Dermis blood vessel endothelial cell (primary cell): ENCODE results near the gene TOP2B. TPM values are rescaled to one million over a fixed set of nuclear protein-coding genes. Genes with fewer than 3 reads are reported as not detected.

Experiments used
- DNase-seq: peaks from one replicate; pipeline ENCODE4 v3.0.0; 2010
- total RNA-seq: library from RNA; depleted of rRNA; stranded (reverse); fragments of >200 nt; gene quantifications from 2 replicates; pipeline ENCODE4 v1.2.3, GENCODE V29; 2014

TOP2B gene
- total RNA-seq, 1 donor from 2014 or later: 95.5 TPM

DNA sequence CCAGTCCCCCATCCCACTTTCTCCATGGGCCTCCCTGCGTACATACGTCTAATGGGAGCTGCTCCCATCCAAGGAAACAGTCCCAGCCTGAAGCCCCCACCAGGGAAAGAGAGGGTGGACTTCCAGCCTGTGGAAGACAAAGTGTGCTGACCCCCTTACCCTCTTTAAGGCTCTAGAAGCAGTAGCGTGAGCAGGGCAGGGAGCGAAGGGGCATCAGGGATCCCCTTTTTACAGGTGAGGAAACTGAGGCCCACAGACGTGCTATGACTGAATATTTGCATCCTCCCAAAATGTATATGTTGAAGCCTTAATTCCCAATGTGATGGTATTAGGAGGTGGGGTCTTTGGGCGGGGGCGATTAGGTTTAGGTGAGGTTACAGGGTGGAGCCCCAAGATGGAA lies 83.4 kb downstream of the TOP2B start:
- no peak for DNase-seq

GRCh38 chr3:25580534-25580933 lies 84.2 kb downstream of the TOP2B start:
- no peak for DNase-seq

DNA sequence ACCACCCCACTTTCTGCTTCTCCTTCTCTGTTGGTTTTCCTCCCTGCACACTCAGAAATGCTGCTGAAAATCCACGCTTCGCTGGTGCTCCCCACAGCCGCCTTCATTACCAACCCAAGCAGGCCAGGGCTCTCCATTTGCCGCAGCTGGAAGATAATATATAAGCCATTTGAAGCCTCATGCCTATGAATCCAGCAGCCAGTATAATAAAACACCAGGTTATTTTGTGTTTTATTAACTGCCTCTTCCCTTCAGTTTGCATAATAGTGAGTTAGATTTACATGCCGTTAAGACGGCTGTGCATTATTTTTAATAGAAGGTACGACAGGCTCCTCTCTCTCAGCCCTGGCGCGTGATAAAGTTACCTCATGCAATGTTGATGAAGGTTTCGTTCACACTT lies 86.6 kb downstream of the TOP2B start:
- no peak for DNase-seq

GRCh38 chr3:25576831-25577454 lies 87.8 kb downstream of the TOP2B start:
- DNase-seq: no peak

DNA sequence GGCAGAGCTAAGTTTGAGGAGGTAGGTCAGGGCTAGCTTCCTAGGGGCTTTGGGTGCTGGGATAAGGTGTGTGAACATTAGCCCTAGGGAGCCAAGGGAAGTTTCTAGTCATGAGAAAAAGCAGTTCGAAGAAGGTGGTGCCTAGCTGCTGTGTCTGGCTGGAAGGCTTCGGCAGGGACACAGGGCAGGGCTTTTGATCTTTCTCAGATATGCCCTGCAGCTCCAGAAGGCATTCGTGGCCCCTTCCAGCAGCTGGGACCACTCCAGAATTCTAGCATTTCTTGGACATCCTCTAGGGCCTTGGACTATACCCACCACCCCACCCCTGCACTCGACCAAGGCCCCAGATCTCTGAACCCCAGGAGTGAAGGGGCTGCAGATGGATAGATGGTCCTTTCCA lies 88.6 kb downstream of the TOP2B start:
- no peak for DNase-seq

- no peak for DNase-seq
Observed at GRCh38 chr3:25575001-25575400, 89.7 kb downstream of the TOP2B start.

DNA sequence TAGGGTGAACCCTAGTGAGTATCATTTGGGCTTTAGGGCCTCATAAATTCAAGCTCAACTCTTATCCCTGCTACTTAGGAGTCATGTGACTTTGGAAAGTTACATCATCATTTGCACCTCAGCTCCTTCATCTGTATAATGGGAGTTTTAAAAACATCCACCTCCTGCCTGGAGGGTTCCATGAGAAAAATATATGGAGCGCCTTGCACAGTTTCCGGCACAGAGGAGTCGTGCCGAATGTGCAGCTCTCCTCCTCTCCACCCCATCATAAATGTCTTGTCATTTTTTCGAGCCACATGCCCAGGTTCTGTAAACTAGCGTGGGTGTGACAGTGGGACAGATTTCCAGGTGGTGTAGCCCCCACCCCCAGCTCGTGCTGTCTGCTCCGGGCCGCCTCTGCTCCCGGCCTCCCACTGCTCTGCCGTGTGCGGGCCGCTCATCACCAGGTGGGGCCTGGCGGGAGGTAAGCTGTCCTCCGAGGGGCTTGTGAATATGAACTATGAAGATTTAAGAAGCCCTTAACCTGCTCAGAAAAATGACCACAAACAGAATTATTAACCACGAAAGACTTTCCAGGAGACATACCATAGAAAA lies 90.4 kb downstream of the TOP2B start:
- no peak for DNase-seq

DNA sequence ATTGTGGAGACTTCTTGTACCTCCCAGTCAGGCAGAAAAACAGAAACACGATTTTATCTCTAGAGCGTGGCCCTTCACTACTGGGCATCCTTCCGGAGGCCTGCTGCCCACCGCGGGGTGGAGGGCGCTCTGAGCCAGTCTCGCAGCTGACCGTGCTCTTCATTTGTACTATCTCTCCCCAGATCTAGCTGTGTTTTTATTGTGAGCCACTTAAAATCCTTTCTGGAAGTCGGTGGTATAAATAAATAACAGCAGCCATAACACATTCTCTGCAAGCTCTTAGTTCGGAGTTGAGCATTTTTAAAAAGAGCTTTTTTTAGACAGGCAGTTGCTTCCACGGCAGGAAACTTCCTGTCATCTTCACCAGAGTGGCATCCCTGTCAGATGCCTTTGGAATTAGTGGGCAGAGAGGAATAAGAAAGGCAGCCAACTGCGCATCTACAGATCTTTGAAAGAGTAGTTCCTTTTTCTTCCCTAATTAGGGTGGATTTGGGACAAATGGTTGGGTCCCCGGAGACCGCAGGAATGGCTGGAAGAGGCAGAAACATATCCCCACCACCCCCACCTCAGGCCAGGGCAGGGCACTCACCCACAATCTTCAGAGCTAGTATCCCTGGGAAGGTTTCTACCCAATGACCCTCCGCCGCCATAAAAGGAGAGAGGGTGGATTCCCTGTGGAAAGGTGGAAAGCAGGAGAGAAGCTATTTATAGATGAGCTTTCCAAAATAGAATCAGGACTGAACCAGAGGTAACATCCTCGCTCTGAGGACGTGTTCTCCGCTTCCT lies 91.1 kb downstream of the TOP2B start:
- DNase-seq: no peak

DNA sequence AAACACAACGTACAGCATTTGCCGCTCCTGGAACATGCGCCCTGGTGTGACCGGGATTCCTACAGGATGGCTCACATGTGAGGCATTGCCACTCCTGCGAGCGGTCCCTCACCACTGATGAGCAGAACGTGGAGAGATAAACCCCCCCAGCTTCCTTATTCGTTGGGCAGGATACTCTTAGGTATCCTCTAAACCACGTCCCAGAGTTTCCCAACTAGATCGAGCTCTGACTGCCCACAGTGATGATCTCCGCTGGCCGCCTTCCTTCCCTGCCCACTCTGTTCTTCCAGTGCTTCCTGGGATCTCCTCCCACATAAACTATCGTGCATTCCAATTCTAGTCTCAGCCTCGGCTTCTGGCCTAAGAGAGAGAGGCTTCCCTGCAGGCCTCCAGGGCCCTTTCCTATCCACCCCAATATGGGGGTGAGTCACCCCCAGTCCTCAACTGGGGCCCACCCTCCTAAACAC lies 91.8 kb downstream of the TOP2B start:
- DNase-seq: no peak

- no peak for DNase-seq
Observed at GRCh38 chr3:25572336-25572735, 92.4 kb downstream of the TOP2B start.

- no peak for DNase-seq
Observed at GRCh38 chr3:25571285-25571684, 93.4 kb downstream of the TOP2B start.

DNA sequence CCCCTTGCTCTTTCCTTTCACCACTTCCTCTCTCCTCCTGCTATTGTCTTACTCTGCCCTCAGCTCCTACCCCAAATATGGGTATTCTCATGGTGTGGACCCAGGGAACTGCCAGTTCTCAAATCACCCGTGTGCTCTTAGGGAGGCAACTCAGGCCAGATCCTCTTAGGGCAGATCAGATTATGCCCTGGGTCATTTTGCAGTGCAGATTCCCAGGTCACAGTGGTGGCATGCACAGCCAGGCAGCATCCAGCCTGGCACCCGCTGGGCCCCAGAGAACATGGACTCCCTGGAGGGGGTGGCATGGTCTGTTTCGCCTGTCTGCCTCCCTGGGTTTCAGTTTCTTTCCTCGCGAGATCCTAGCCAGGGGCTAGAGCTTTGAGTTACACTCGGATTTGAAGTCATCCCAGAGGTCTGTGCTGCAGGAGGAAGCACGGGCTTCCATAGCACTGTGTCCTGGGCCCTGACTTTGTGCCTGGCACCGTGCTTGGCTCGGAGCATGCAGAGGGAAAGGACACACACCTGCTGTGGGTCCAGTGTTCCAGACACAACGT lies 96.1 kb downstream of the TOP2B start:
- DNase-seq: no peak

DNA sequence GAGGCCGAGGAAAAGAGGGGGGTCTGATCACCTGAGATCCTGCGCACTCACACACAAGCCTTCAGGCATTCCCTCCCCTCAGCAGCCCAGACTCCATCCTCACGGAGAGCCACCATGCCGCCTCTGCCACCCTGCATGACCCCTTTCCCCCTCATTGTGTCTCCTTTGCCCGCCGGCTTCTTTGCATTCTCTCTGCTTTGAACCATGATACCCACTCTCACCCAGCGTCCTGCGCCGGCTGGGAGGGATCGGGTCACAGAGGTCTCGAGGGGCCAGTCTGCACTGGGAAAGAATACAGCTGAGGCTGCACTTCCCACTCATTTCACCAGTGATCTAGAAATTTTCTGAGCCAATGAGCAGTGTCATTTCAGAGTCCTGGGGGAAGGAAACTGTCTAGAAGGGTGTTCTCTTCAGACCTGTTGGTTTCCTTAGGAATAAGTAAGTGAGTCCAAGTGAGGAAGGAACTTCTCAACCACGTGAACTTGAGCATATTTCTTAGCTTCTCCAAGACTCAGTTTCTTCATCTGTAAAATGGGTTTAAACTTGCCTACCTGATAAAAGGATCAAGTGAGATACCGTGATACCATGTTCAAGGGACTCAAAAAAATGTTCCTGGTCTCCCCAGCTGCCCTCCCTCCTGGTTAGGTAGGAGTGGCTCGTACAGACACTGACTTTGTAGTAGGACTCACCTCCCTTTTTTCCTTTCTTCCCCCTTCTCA lies 96.7 kb downstream of the TOP2B start:
- DNase-seq: no peak

GRCh38 chr3:25567388-25567787 lies 97.3 kb downstream of the TOP2B start:
- DNase-seq: no peak

DNA sequence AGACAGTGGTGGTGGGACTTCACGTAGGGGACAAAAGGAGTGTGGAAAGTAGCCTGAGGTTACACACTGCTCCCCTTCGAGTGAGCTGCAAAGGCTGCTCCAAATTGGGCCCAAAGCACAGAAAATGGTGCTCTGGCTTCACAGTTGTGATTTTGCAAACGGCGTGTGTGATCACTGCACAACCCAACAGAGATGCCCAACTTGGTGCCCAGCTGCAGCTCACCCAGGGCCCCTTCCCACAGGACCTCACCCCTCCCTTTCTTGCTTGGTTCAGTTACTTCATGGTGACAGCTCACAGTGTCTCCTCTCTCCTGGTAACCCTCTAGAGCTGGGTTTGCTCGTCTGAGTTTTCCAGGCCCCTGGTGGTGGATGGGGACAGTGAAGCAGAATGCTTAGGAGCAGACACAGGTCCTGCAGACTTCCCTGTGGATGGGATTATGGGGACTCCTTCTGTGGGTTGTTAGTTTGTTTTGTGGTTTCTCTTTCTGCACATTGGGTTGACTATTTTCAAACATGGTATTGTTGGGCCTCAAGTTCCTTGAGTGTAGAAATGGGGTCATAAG lies 98.3 kb downstream of the TOP2B start:
- no peak for DNase-seq

DNA sequence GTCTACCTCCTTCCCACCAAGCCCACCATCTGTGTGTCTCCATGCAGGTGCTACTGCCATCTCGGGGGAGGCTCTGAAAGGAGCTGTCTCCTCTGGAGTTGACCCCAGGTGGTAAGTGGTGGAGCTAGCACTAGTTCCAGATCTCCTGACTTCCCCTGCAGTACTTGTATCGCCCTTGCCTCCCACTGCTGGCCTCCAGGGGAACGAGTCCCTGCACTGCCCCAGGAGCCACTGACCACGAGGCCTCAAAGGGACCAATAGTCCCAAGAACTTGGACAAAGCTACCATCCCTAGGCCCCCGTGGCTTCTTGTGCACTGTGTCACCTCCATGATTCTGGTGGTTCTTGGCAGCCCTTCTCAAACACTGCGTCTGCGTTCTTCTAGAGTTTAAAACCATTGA lies 98.9 kb downstream of the TOP2B start:
- DNase-seq: no peak

DNA sequence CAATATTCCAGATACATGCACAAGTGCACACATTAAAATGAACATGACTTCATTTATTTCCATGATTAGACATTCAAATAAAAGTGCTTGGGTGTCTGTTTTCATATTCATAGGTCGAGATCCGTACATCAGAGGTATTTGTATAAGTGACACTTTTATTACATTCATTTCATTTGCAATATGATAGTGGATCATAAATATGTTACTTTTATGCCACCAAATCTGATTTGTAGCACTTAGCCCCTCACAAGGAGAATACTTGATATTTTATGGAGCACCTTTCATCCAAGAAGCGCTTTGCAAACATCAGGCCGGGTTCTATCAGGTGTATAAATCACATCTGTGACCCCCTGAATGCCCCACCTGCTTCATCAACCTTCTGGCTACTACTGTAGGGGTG lies 100.6 kb downstream of the TOP2B start:
- no peak for DNase-seq

GRCh38 chr3:25563601-25564000 lies 101.1 kb downstream of the TOP2B start:
- DNase-seq: no peak

- DNase-seq: no peak
Observed at GRCh38 chr3:25558796-25559195, 105.9 kb downstream of the TOP2B start.

DNA sequence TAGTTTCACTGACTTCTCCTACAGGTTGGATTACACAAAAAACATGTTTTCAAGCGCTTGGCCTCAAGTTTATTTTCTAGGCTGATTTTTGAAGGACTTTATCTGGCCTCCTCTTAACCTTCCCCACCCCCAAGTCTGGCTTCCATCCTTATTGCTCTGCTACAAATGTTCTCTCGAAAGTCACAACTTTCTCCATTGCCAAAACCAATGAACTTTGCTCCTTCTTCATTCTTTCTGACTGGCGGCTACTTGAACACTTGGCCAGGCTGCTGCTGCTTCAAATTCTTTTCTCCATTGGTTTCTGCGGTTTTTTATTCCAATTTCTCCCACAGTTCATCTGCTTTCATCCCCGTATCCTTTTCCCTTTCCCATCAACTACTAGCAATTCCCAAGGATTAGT lies 106.6 kb downstream of the TOP2B start:
- DNase-seq: no peak

- no peak for DNase-seq
Observed at GRCh38 chr3:25557694-25558093, 107.0 kb downstream of the TOP2B start.

DNA sequence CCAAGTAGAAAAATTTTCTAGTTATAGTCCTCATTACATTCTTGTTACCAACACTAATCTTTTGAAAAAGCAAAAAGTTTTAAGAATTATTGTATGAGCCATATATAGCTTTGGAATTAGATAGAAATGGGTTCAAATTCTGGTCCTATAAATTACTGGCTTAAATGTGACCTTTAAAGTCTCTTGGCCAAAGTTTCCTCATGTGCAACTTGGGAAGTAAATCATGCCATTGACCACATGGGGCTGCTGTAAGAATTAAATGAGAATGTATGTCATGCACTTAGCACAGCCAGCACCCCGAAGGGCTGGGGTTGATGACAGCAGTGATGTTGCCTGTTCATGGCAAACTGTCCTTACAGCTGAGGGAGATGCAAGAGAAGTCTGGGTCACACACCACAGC lies 108.3 kb downstream of the TOP2B start:
- DNase-seq: no peak
